Upper lobe of right lung (tissue), 1 donor: ENCODE measurements around the gene BDH1. TPM values are rescaled to one million over a fixed set of nuclear protein-coding genes. Genes with fewer than 3 reads are reported as not detected.
"Not testable (repeated sequence)": the region's sequence is repeated elsewhere in the genome, so short reads cannot be mapped to it uniquely, and the experiment has no call there.

Source experiments
- ATAC-seq: fragments of 200-7000 bp; cut with Tn5 transposase; one replicate; pipeline ENCODE4 v1.9.1; 2020; ENCODE audit warnings: mild to moderate bottlenecking, moderate library complexity
- DNase-seq: peaks from one replicate; pipeline ENCODE4 v3.0.0-alpha.2; 2020
- H3K27ac ChIP-seq: fragments of 200-600 bp; one replicate; pipeline ENCODE4 v1.8.0; 2022
- H3K27me3 ChIP-seq: fragments of 200-600 bp; one replicate; pipeline ENCODE4 v1.8.0; 2022; ENCODE audit warnings: mild to moderate bottlenecking
- H3K36me3 ChIP-seq: fragments of 200-600 bp; one replicate; pipeline ENCODE4 v1.8.0; 2022
- H3K4me1 ChIP-seq: fragments of 200-600 bp; one replicate; pipeline ENCODE4 v1.8.0; 2022
- H3K4me3 ChIP-seq: fragments of 200-600 bp; one replicate; pipeline ENCODE4 v1.8.0; 2022; ENCODE audit warnings: mild to moderate bottlenecking
- H3K9me3 ChIP-seq: fragments of 200-600 bp; one replicate; pipeline ENCODE4 v1.8.0; 2022
- CTCF ChIP-seq: fragments of 200-600 bp; IDR thresholded peaks from one replicate; pipeline ENCODE4 v1.8.0; 2022; ENCODE audit warnings: antibody characterized with exemption
- intact Hi-C: fragments of 100-400 bp; cut with DNase I; formaldehyde crosslinking; loops from one replicate; pipeline ENCODE4 v1.11.0; 2022
- total RNA-seq: library from RNA; stranded (reverse); fragmentation: NEBNext Ultra II Directional; extraction: Animal tissue kit (Norgen Biotek cat#: 25700); gene quantifications from one replicate; pipeline ENCODE4 v1.2.1, GENCODE V29; 2021
- donor health status: DM: no; HTN: yes; CAD: no; lungs with severe emphysema.

Gene BDH1
- total RNA-seq, 1 donor from 2014 or later: 12.5 TPM

DNA sequence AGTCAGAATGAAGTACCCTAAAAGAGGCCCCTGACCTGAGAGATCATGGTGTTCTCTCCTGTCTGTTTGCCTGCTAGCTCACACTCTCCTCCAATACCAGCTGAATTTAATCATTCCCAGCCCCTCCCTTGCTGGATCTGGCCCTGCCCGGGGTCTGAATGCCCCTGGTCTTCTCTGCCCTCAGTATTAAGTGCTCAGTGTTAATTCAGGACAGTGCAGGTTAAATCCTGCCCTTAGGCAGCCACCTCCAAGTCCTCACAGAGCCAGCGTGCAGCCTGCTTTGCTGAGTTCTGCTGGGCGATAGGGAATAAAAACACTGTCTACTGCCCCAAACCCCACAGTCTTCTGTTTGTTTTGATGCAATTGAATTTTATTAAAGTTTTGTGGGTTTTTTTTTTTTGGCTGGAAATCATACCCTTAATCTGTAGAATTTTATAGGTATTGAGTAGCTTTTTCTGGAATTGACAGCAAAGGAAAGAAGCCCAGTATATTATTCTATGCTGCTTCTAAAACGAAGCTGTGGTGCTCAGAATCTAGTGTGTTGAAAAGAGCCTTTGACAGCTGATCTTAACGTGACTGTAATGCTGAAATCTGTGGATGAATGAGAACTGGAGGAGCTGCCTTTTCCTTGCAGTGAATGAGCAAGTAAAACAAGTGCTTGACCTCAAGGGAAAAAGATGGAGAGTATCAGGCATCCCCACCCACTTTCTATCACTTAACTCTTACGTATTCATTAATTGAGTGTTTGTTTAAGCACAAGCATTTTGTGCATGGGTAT is 12.3 kb upstream of the BDH1 start:
- ATAC-seq: no peak
- no peak for TF ChIP-seq CTCF
- H3K4me3 ChIP-seq: no peak overlapping the region

DNA sequence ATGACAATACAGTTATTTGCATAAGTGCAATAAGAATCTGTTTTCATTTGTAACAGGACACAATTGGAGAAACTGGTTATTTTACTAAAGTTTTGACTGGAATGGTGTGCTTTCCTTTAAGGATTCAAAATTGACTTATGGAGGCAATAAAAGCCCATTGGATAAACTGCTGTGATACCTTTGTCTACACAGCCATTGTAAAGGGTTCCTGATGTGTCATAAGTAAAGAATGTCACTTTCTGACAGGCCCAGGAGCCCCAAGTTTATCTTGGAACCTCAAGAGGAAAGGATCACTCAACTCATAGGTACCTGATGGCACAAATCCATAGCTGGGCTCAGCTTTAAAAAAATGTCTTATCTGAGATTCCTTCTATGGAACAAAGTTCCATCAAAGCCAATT is 10.4 kb upstream of the BDH1 start:
- H3K27me3 ChIP-seq: peaks cover 11% of the 10 kb centered on the region
- intact Hi-C loops, H3K4me1 ChIP-seq, H3K9me3 ChIP-seq, H3K36me3 ChIP-seq, DNase-seq, H3K4me3 ChIP-seq, H3K27ac ChIP-seq, ATAC-seq: not testable (repeated sequence)

More for the DNA sequence above, 12.3 kb upstream of the BDH1 start:
- intact Hi-C loops: no loop called here
- Histone ChIP-seq H3K27me3 (peaks cover 11% of the 10 kb centered on the region), H3K27ac (no peak overlapping the region), H3K4me1 (no peaks in the 10 kb centered on the region), H3K9me3 (no peaks in the 10 kb centered on the region), H3K36me3 (no peaks in the 10 kb centered on the region)
- DNase-seq: no peak

- intact Hi-C loops: no loop called here
- Histone ChIP-seq H3K36me3 (no peaks in the 10 kb centered on the region), H3K27me3 (peaks cover 16% of the 10 kb centered on the region), H3K9me3 (no peaks in the 10 kb centered on the region), H3K4me3 (no peak overlapping the region), H3K27ac (no peak overlapping the region), H3K4me1 (no peaks in the 10 kb centered on the region)
- DNase-seq (no peak), ATAC-seq (no peak)
- TF ChIP-seq CTCF: no peak
Observed at GRCh38 chr3:197564097-197564843, 8.5 kb upstream of the BDH1 start.

DNA sequence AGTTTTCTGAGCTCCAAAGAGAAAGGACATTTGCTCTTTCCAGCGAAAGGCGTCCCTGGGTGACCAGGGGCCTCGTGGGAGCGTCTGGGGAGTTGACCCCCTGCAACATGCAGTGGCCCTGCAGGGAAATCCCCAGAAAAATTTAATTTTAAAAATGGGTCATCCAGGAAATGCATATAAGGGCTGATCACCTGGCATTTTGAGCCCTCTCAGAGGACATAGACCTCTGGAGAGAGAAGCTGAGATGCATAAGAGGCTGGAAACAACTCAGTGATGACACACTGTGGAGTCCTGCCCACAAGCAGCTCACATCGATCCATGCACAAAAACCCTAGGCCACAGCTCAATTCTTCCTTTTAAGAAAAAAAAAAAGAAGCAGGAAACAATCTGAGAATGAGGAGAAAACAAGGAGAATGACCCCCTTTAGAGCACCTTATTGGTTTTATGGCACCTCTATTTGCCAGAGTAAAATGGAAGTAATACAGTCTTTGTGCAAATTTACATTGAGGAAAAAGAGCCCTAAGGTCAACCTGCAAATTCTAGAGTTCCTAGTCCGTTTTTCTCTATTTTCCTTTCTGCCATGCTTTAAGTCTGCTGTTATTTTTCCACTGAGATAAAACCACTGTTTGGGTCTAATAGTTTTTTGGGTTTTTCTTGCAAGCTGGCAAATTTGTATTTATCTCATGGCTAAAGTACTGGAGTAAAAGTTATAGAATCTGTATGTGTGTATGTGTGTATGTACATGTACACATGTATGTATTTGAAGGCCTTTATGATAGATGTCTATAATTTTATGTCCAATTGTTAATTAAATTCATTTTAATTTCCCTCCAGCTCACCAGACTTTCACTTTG is 6.9 kb upstream of the BDH1 start:
- intact Hi-C loops: no loop called here
- Histone ChIP-seq H3K27me3 (peaks cover 12% of the 10 kb centered on the region), H3K9me3 (no peaks in the 10 kb centered on the region), H3K4me3 (no peak overlapping the region), H3K27ac (no peak overlapping the region), H3K4me1 (no peaks in the 10 kb centered on the region), H3K36me3 (no peaks in the 10 kb centered on the region)
- no peak for DNase-seq
- ATAC-seq: no peak
- no peak for TF ChIP-seq CTCF

DNA sequence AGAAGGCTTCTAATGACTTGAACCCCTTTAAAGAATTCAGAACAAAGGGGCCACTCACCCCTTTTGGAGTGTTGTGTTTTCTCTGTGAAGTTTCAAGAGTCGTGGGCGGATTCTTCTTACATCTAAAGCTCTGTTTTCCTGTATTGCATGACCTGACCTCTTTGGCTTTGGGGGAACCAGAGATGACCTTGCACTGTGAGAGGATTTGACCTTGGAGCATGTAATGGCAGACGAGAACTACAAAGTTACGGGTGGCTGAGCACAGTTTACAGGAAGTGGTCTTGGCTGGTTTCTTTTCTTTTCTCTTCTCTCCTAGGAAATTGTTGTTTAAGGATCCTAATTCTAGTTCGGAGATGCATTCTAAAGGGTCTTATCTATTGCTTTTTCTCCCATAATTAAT is 6.2 kb upstream of the BDH1 start:
- no peaks in the 10 kb centered on the region for H3K36me3 ChIP-seq
- H3K27me3 ChIP-seq: peaks cover 6% of the 10 kb centered on the region
- no peaks in the 10 kb centered on the region for H3K9me3 ChIP-seq
- no peak for TF ChIP-seq CTCF
- no peak overlapping the region for H3K4me3 ChIP-seq
- H3K4me1 ChIP-seq: no peaks in the 10 kb centered on the region
- intact Hi-C loops: no loop called here
- DNase-seq (no peak), ATAC-seq (no peak)
- H3K27ac ChIP-seq: no peak overlapping the region
